Lung (tissue), 12 donors: ENCODE data around the gene SDCBP2. TPM values are rescaled to one million over a fixed set of nuclear protein-coding genes. Genes with fewer than 3 reads are reported as not detected.

Source experiments
- ATAC-seq: fragments of 200-7000 bp; cut with Tn5 transposase; one replicate; pipeline ENCODE4 v1.9.1; 2020; ENCODE audit warnings: moderate number of reproducible peaks; ENCODE audit not compliant: insufficient read depth, low FRiP score
- DNase-seq, 3 donors: peaks; one replicate each; pipeline ENCODE4 v3.0.0-alpha.2; 2013 to 2017
- H3K27ac ChIP-seq, 2 donors: one replicate each; pipeline ENCODE4 v1.5.1; 2013; ENCODE audit warnings: mild to moderate bottlenecking in 2 of 2, moderate library complexity in 2 of 2, control low read depth in 1 of 2, inconsistent platforms in 1 of 2, low read depth in 1 of 2, low read length in 1 of 2
- H3K27me3 ChIP-seq, 3 donors: one replicate each; pipeline ENCODE4 v1.5.1; 2013; ENCODE audit warnings: low read length in 2 of 3; ENCODE audit not compliant: control insufficient read depth in 3 of 3, insufficient read depth in 3 of 3
- H3K36me3 ChIP-seq, 4 donors: one replicate each; pipeline ENCODE4 v1.5.1; 2013; ENCODE audit warnings: low read length in 4 of 4, mild to moderate bottlenecking in 1 of 4, moderate library complexity in 1 of 4; ENCODE audit not compliant: control insufficient read depth in 4 of 4, insufficient read depth in 4 of 4
- H3K4me1 ChIP-seq, 5 donors: one replicate each; pipeline ENCODE4 v1.5.1; 2013; ENCODE audit warnings: low read length in 5 of 5, mild to moderate bottlenecking in 2 of 5, moderate library complexity in 1 of 5; ENCODE audit not compliant: control insufficient read depth in 5 of 5, insufficient read depth in 5 of 5
- H3K4me3 ChIP-seq: one replicate; pipeline ENCODE4 v1.5.1; 2013; ENCODE audit warnings: mild to moderate bottlenecking, control low read depth, moderate library complexity
- H3K9ac ChIP-seq, 2 donors: one replicate each; pipeline ENCODE4 v1.5.1; 2013; ENCODE audit warnings: low read length in 2 of 2, control low read depth in 1 of 2; ENCODE audit not compliant: insufficient read depth in 1 of 2
- H3K9me3 ChIP-seq, 4 donors: one replicate each; pipeline ENCODE4 v1.5.1; 2013; ENCODE audit warnings: low read length in 3 of 4, mild to moderate bottlenecking in 1 of 4, moderate library complexity in 1 of 4; ENCODE audit not compliant: control insufficient read depth in 4 of 4, insufficient read depth in 3 of 4
- CTCF ChIP-seq: IDR thresholded peaks from 2 replicates; pipeline ENCODE4 v1.5.1; 2012; ENCODE audit warnings: mild to moderate bottlenecking; ENCODE audit errors: control extremely low read depth, extremely low read depth
- WGBS, 2 donors: extraction: QIAGEN DNeasy Blood & Tissue Kit; methylation state at CpG; one replicate each; pipeline ENCODE4 v1.1.7; 2013; 5-methylcytosine and 5-hydroxymethylcytosine counted together
- polyA plus RNA-seq, 2 donors: library from polyadenylated mRNA; stranded (reverse); fragments of 200-250 nt; gene quantifications; one replicate each; pipeline ENCODE4 v1.2.1, GENCODE V29; 2013
- total RNA-seq, 2 donors: library from RNA; depleted of rRNA in 1 of 2; stranded (reverse); fragments of >200 nt in 1 of 2; gene quantifications; one replicate each; pipeline ENCODE4 v1.2.1, GENCODE V29; 2014 to 2021
- donor health status: control.
- donor health status: control.
- donor health status: Bipolar disorder and iron deficiency.
- donor health status: healthy.
- donor health status: DM: yes; HTN: yes; CAD: no.

The SDCBP2 gene
- total and polyA plus RNA-seq, 4 donors, result 3.5 to 18.1 (median 12.5) TPM

GRCh38 chr20:1375515-1375914, 46.6 kb upstream of the SDCBP2 start:
- Histone ChIP-seq H3K36me3 (peaks cover 3 to 16% (median 13%) of the 10 kb centered on the region in 4 donors), H3K4me1 (peaks cover 0 to 54% (median 0%) of the 10 kb centered on the region in 5 donors), H3K9me3 (no peaks in the 10 kb centered on the region), H3K9ac (no peak overlapping the region), H3K27ac (no peak overlapping the region), H3K4me3 (no peak overlapping the region), H3K27me3 (no peaks in the 10 kb centered on the region)
- WGBS, 2 donors, result 39 to 49% methylated on average over 8 of the region's 8 CpGs
- DNase-seq (no peak), ATAC-seq (no peak)
- TF ChIP-seq CTCF, result no peak

GRCh38 chr20:1374246-1374645, 45.3 kb upstream of the SDCBP2 start:
- no peaks in the 10 kb centered on the region for H3K27me3 ChIP-seq
- no peak overlapping the region for H3K9ac ChIP-seq
- 19 to 37% methylated on average over 2 of the region's 2 CpGs for WGBS, 2 donors
- H3K9me3 ChIP-seq, result no peaks in the 10 kb centered on the region
- peak overlapping the region in 1 of 2 donors; percentile 12 for H3K27ac ChIP-seq
- H3K4me1 ChIP-seq, result peaks cover 0 to 48% (median 0%) of the 10 kb centered on the region in 5 donors
- no peak for TF ChIP-seq CTCF
- H3K4me3 ChIP-seq, result no peak overlapping the region
- ATAC-seq (no peak), DNase-seq (no peak)
- H3K36me3 ChIP-seq, result peaks cover 6 to 20% (median 13%) of the 10 kb centered on the region in 4 donors

- WGBS, 2 donors, result 60 to 80% methylated on average over 4 of the region's 4 CpGs
- H3K27me3 ChIP-seq, result no peaks in the 10 kb centered on the region
- H3K9ac ChIP-seq, result no peak overlapping the region
- peaks cover 0 to 43% (median 0%) of the 10 kb centered on the region in 5 donors for H3K4me1 ChIP-seq
- DNase-seq, result no peak
- H3K4me3 ChIP-seq, result no peak overlapping the region
- H3K27ac ChIP-seq, result peak overlapping the region; percentile 12 to 35
- TF ChIP-seq CTCF, result no peak
- ATAC-seq, result no peak
- no peaks in the 10 kb centered on the region for H3K9me3 ChIP-seq
- H3K36me3 ChIP-seq, result peaks cover 6 to 22% (median 13%) of the 10 kb centered on the region in 4 donors
Measured at GRCh38 chr20:1373614-1374013, 44.7 kb upstream of the SDCBP2 start.

- Histone ChIP-seq H3K36me3 (peaks cover 9 to 27% (median 13%) of the 10 kb centered on the region in 4 donors), H3K4me3 (no peak overlapping the region), H3K4me1 (peaks cover 0 to 39% (median 0%) of the 10 kb centered on the region in 5 donors), H3K27me3 (no peaks in the 10 kb centered on the region), H3K9me3 (no peaks in the 10 kb centered on the region), H3K27ac (no peak overlapping the region), H3K9ac (no peak overlapping the region)
- TF ChIP-seq CTCF, result no peak
- 69 to 84% methylated on average over 3 of the region's 3 CpGs for WGBS, 2 donors
- DNase-seq (no peak), ATAC-seq (no peak)
Measured at GRCh38 chr20:1373036-1373435, 44.1 kb upstream of the SDCBP2 start.
